Astrocyte (in vitro differentiated cells and primary cell): ENCODE data around the gene CWF19L1. TPM values are rescaled to one million over a fixed set of nuclear protein-coding genes. Genes with fewer than 3 reads are reported as not detected.

Source experiments
- DNase-seq: peaks from one replicate; pipeline ENCODE4 v3.0.0-alpha.2; 2010; ENCODE audit warnings: low read depth
- FAIRE-seq: peaks from 2 replicates; lab custom pipeline; 2011; peaks lifted over from hg19 to GRCh38; lab: Jason Lieb, UNC
- H2AFZ ChIP-seq: 2 replicates; pipeline ENCODE4 v1.6.0; 2012; ENCODE audit warnings: low read depth, low read length, inconsistent platforms
- H3K27ac ChIP-seq: 2 replicates; pipeline ENCODE4 v1.5.1; 2011; ENCODE audit warnings: low read depth, low read length, inconsistent platforms
- H3K27me3 ChIP-seq: 2 replicates; pipeline ENCODE4 v1.6.0; 2011; ENCODE audit warnings: low read length, inconsistent platforms; ENCODE audit not compliant: insufficient read depth
- H3K36me3 ChIP-seq: 2 replicates; pipeline ENCODE4 v1.5.1; 2011; ENCODE audit warnings: low read length, inconsistent platforms; ENCODE audit not compliant: insufficient read depth
- H3K4me1 ChIP-seq: 2 replicates; pipeline ENCODE4 v1.5.1; 2011; ENCODE audit warnings: low read length, inconsistent platforms; ENCODE audit not compliant: insufficient read depth
- H3K4me2 ChIP-seq: 2 replicates; pipeline ENCODE4 v1.6.0; 2012; ENCODE audit warnings: low read length, inconsistent platforms
- H3K4me3 ChIP-seq: 2 replicates; pipeline ENCODE4 v1.5.1; 2011; ENCODE audit warnings: low read depth, mild to moderate bottlenecking, low read length, inconsistent platforms; ENCODE audit not compliant: insufficient read depth
- H3K79me2 ChIP-seq: 2 replicates; pipeline ENCODE4 v1.6.0; 2012; ENCODE audit warnings: mild to moderate bottlenecking, low read length, inconsistent platforms; ENCODE audit not compliant: insufficient read depth
- H3K9ac ChIP-seq: 2 replicates; pipeline ENCODE4 v1.6.0; 2012; ENCODE audit warnings: mild to moderate bottlenecking, low read length, inconsistent platforms
- H3K9me3 ChIP-seq: 2 replicates; pipeline ENCODE4 v1.5.1; 2012; ENCODE audit warnings: low read depth, mild to moderate bottlenecking, low read length, inconsistent platforms; ENCODE audit not compliant: insufficient read depth
- H4K20me1 ChIP-seq: 2 replicates; pipeline ENCODE4 v1.6.0; 2012; ENCODE audit warnings: low read length, inconsistent platforms; ENCODE audit not compliant: insufficient read depth
- H3K27ac Mint-ChIP-seq: one replicate; pipeline ENCODE4 v1.8.0; 2021; ENCODE audit warnings: mild to moderate bottlenecking, mixed read lengths; ENCODE audit not compliant: unreplicated experiment
- H3K27me3 Mint-ChIP-seq: one replicate; pipeline ENCODE4 v1.8.0; 2021; ENCODE audit warnings: low read depth, mixed read lengths; ENCODE audit not compliant: unreplicated experiment
- H3K36me3 Mint-ChIP-seq: one replicate; pipeline ENCODE4 v1.8.0; 2021; ENCODE audit warnings: low read depth, mixed read lengths; ENCODE audit not compliant: unreplicated experiment
- H3K4me1 Mint-ChIP-seq: one replicate; pipeline ENCODE4 v1.8.0; 2021; ENCODE audit warnings: low read depth, mixed read lengths; ENCODE audit not compliant: unreplicated experiment
- H3K4me3 Mint-ChIP-seq: one replicate; pipeline ENCODE4 v1.8.0; 2021; ENCODE audit warnings: mild to moderate bottlenecking, moderate library complexity, mixed read lengths; ENCODE audit not compliant: unreplicated experiment
- H3K9me3 Mint-ChIP-seq: one replicate; pipeline ENCODE4 v1.8.0; 2021; ENCODE audit warnings: mild to moderate bottlenecking, mixed read lengths; ENCODE audit not compliant: unreplicated experiment
- EZH2 ChIP-seq: IDR thresholded peaks from 2 replicates; pipeline ENCODE4 v1.6.1; 2012; ENCODE audit warnings: mild to moderate bottlenecking, low read length, inconsistent platforms; ENCODE audit not compliant: insufficient read depth
- total RNA-seq: library from RNA; stranded (reverse); gene quantifications from 2 replicates; pipeline ENCODE4 v1.2.1, GENCODE V29; 2021
- TF ChIP-seq, protein P1 (sequence below): IDR thresholded peaks from 2 replicates; pipeline ENCODE4 v1.5.1; 2011; ENCODE audit warnings: low read depth, mild to moderate bottlenecking, inconsistent platforms, low read length, moderate library complexity; ENCODE audit not compliant: insufficient read depth

The CWF19L1 gene
- total RNA-seq, 1 donor from 2014 or later = 23.2 TPM

DNA sequence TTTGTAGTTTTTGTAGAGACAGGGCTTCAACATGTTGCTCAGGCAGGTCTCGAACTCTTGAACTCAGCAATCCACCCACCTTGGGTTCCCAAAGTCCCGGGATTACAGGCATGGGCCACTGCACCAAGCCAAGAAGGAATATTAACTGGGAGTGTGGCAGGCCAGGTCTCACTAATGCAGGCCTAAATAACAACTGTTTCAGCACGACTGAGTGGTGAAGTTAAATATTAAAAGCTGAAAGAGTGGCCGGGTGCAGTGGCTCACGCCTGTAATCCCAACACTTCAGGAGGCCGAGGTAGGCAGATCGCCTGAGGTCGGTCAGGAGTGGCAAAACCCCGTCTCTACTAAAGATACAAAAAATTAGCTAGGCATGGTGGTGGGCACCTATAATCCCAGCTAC is 59.2 kb downstream of the CWF19L1 start:
- Mint-ChIP-seq H3K27me3 (no peaks in the 10 kb centered on the region), H3K4me3 (no peak overlapping the region), H3K9me3 (no peaks in the 10 kb centered on the region), H3K27ac (no peak overlapping the region), H3K36me3 (peaks cover 9% of the 10 kb centered on the region), H3K4me1 (peaks cover 4% of the 10 kb centered on the region)
- Histone ChIP-seq H3K36me3 (peaks cover 16% of the 10 kb centered on the region), H3K4me2 (no peak overlapping the region), H3K9me3 (no peaks in the 10 kb centered on the region), H3K27me3 (no peaks in the 10 kb centered on the region), H3K9ac (no peak overlapping the region), H3K27ac (no peak overlapping the region), H2AFZ (no peak overlapping the region), H3K4me1 (peaks cover 8% of the 10 kb centered on the region), H3K79me2 (no peaks in the 10 kb centered on the region), H4K20me1 (no peaks in the 10 kb centered on the region), H3K4me3 (no peak overlapping the region)
- DNase-seq (no peak), FAIRE-seq (no peak)
- TF ChIP-seq, protein P1, sequence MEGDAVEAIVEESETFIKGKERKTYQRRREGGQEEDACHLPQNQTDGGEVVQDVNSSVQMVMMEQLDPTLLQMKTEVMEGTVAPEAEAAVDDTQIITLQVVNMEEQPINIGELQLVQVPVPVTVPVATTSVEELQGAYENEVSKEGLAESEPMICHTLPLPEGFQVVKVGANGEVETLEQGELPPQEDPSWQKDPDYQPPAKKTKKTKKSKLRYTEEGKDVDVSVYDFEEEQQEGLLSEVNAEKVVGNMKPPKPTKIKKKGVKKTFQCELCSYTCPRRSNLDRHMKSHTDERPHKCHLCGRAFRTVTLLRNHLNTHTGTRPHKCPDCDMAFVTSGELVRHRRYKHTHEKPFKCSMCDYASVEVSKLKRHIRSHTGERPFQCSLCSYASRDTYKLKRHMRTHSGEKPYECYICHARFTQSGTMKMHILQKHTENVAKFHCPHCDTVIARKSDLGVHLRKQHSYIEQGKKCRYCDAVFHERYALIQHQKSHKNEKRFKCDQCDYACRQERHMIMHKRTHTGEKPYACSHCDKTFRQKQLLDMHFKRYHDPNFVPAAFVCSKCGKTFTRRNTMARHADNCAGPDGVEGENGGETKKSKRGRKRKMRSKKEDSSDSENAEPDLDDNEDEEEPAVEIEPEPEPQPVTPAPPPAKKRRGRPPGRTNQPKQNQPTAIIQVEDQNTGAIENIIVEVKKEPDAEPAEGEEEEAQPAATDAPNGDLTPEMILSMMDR = no peak
- no peak for TF ChIP-seq EZH2

DNA sequence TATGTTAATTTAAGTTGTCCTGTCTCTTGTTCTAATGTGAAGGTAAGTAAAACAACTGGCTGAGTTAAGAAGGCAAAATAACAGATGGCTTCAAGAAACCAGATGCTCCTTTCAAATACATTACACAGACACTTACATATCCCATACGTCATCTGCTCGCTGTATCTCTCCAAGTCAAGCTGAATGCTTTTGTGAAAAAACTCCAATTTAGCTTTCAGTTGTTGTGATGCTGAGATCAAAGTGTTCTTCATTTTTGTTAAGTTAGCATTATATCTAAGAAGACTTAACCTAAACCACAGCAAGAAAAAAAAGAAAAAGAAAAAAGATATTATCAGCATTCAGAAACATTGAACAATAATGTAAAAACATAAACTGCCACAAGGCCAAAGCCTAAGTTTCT is 63.1 kb downstream of the CWF19L1 start:
- TF ChIP-seq EZH2 = no peak
- TF ChIP-seq, protein P1 = no peak
- Mint-ChIP-seq H3K9me3 (no peaks in the 10 kb centered on the region), H3K27ac (no peak overlapping the region), H3K27me3 (no peaks in the 10 kb centered on the region), H3K36me3 (peaks cover 3% of the 10 kb centered on the region), H3K4me3 (no peak overlapping the region), H3K4me1 (peaks cover 3% of the 10 kb centered on the region)
- Histone ChIP-seq H2AFZ (no peak overlapping the region), H3K4me2 (no peak overlapping the region), H3K27me3 (no peaks in the 10 kb centered on the region), H3K9me3 (no peaks in the 10 kb centered on the region), H3K79me2 (no peaks in the 10 kb centered on the region), H3K36me3 (peaks cover 22% of the 10 kb centered on the region), H4K20me1 (no peaks in the 10 kb centered on the region), H3K27ac (no peak overlapping the region), H3K4me1 (peaks cover 5% of the 10 kb centered on the region), H3K4me3 (no peak overlapping the region), H3K9ac (no peak overlapping the region)
- DNase-seq (no peak), FAIRE-seq (no peak)

DNA sequence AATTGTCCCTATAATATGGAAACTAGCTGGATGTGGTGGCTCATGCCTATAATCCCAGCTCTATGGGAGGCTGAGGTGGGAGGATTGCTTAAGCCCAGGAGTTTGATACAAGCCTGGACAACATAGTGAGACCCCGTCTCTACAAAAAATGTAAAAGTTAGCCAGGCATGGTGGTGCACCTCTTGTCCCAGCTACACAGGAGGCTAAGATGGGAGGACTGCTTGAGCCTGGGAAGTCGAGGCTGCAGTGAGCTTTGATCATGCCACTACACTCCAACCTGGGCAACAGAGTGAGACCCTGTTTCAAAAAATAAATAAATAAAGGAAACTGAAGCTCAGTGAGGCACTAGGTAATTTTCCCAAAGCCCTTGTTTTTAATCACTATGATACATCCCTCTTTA is 65.9 kb downstream of the CWF19L1 start:
- no peaks in the 10 kb centered on the region for H3K27me3 Mint-ChIP-seq
- peaks cover 35% of the 10 kb centered on the region for H3K36me3 ChIP-seq

More for the DNA sequence above, 65.9 kb downstream of the CWF19L1 start:
- Histone ChIP-seq H3K4me2 (no peak overlapping the region), H3K79me2 (no peaks in the 10 kb centered on the region), H2AFZ (no peak overlapping the region), H4K20me1 (no peaks in the 10 kb centered on the region), H3K27ac (no peak overlapping the region), H3K9me3 (no peaks in the 10 kb centered on the region), H3K9ac (no peak overlapping the region), H3K4me1 (no peaks in the 10 kb centered on the region), H3K4me3 (no peak overlapping the region), H3K27me3 (no peaks in the 10 kb centered on the region)
- H3K27ac Mint-ChIP-seq = no peak overlapping the region
- H3K9me3 Mint-ChIP-seq = no peaks in the 10 kb centered on the region
- DNase-seq (no peak), FAIRE-seq (no peak)
- TF ChIP-seq, protein P1 = no peak
- no peak for TF ChIP-seq EZH2
- H3K36me3 Mint-ChIP-seq = peaks cover 3% of the 10 kb centered on the region
- H3K4me3 Mint-ChIP-seq = no peak overlapping the region
- no peaks in the 10 kb centered on the region for H3K4me1 Mint-ChIP-seq
